Endothelial cell (in vitro differentiated cells): ENCODE results near the gene CLEC4C. TPM values are rescaled to one million over a fixed set of nuclear protein-coding genes. Genes with fewer than 3 reads are reported as not detected.
"Not testable (repeated sequence)": the region's sequence is repeated elsewhere in the genome, so short reads cannot be mapped to it uniquely, and the experiment has no call there.

Experiments
- DNase-seq: peaks from one replicate; pipeline ENCODE4 v3.0.0; 2021; ENCODE audit warnings: low spot score
- H3K27ac Mint-ChIP-seq: one replicate; pipeline ENCODE4 v1.8.0; 2021; ENCODE audit warnings: mixed read lengths, inconsistent platforms; ENCODE audit not compliant: unreplicated experiment
- H3K27me3 Mint-ChIP-seq: one replicate; pipeline ENCODE4 v1.8.0; 2021; ENCODE audit warnings: mild to moderate bottlenecking, moderate library complexity, mixed read lengths, inconsistent platforms; ENCODE audit not compliant: unreplicated experiment
- H3K36me3 Mint-ChIP-seq: one replicate; pipeline ENCODE4 v1.8.0; 2021; ENCODE audit warnings: mild to moderate bottlenecking, low read depth, mixed read lengths, inconsistent platforms; ENCODE audit not compliant: unreplicated experiment
- H3K4me1 Mint-ChIP-seq: one replicate; pipeline ENCODE4 v1.8.0; 2021; ENCODE audit warnings: mild to moderate bottlenecking, mixed read lengths, inconsistent platforms; ENCODE audit not compliant: unreplicated experiment
- H3K4me3 Mint-ChIP-seq: one replicate; pipeline ENCODE4 v1.8.0; 2021; ENCODE audit warnings: mild to moderate bottlenecking, mixed read lengths, inconsistent platforms; ENCODE audit not compliant: unreplicated experiment
- H3K9me3 Mint-ChIP-seq: one replicate; pipeline ENCODE4 v1.8.0; 2021; ENCODE audit warnings: mixed read lengths, inconsistent platforms; ENCODE audit not compliant: unreplicated experiment
- CTCF ChIP-seq: fragments of 200-600 bp; sonication (generic); IDR thresholded peaks from one replicate; pipeline ENCODE4 v1.5.0; 2021; ENCODE audit warnings: antibody characterized with exemption; ENCODE audit not compliant: unreplicated experiment
- total RNA-seq: library from RNA; stranded (reverse); fragmentation: NEBNext Ultra II Directional; extraction: Animal tissue kit (Norgen Biotek cat#: 25700); gene quantifications from one replicate; pipeline ENCODE4 v1.2.1, GENCODE V29; 2021; ENCODE audit not compliant: unreplicated experiment

Gene CLEC4C
- total RNA-seq, 1 donor from 2014 or later = not detected

GRCh38 chr12:7749442-7749841 is 2.3 kb upstream of the CLEC4C start:
- peaks cover 3% of the 10 kb centered on the region for H3K4me1 Mint-ChIP-seq

GRCh38 chr12:7748852-7749251 is 1.7 kb upstream of the CLEC4C start:
- DNase-seq = no peak
- no peak overlapping the region for H3K4me3 Mint-ChIP-seq
- no peaks in the 10 kb centered on the region for H3K9me3 Mint-ChIP-seq
- no peak overlapping the region for H3K27ac Mint-ChIP-seq
- TF ChIP-seq CTCF = no peak
- no peaks in the 10 kb centered on the region for H3K36me3 Mint-ChIP-seq
- H3K27me3 Mint-ChIP-seq = peaks cover 2% of the 10 kb centered on the region
- H3K4me1 Mint-ChIP-seq = peaks cover under 1% of the 10 kb centered on the region

More at GRCh38 chr12:7749442-7749841, 2.3 kb upstream of the CLEC4C start:
- Mint-ChIP-seq H3K27me3 (peaks cover 2% of the 10 kb centered on the region), H3K4me3 (no peak overlapping the region), H3K9me3 (no peaks in the 10 kb centered on the region), H3K27ac (no peak overlapping the region), H3K36me3 (no peaks in the 10 kb centered on the region)
- no peak for TF ChIP-seq CTCF
- no peak for DNase-seq

GRCh38 chr12:7732993-7733392 is 14.2 kb downstream of the CLEC4C start:
- Mint-ChIP-seq H3K4me1 (peaks cover 30% of the 10 kb centered on the region), H3K9me3 (no peaks in the 10 kb centered on the region), H3K27ac (no peak overlapping the region), H3K36me3 (no peaks in the 10 kb centered on the region), H3K27me3 (peaks cover 1% of the 10 kb centered on the region), H3K4me3 (no peak overlapping the region)
- no peak for DNase-seq
- TF ChIP-seq CTCF = no peak

- H3K4me1 Mint-ChIP-seq = peaks cover 23% of the 10 kb centered on the region
- no peak for TF ChIP-seq CTCF
- peaks cover 1% of the 10 kb centered on the region for H3K27me3 Mint-ChIP-seq
- peak overlapping the region; percentile 80 for H3K27ac Mint-ChIP-seq
- DNase-seq = no peak
- no peak overlapping the region for H3K4me3 Mint-ChIP-seq
- no peaks in the 10 kb centered on the region for H3K36me3 Mint-ChIP-seq
- H3K9me3 Mint-ChIP-seq = no peaks in the 10 kb centered on the region
These were observed 15.7 kb downstream of the CLEC4C start for GRCh38 chr12:7731486-7731885.

GRCh38 chr12:7730984-7731383 is 16.2 kb downstream of the CLEC4C start:
- H3K9me3 Mint-ChIP-seq, DNase-seq, H3K4me3 Mint-ChIP-seq, H3K27me3 Mint-ChIP-seq, H3K36me3 Mint-ChIP-seq: not testable (repeated sequence)
- peak overlapping the region; percentile 80 for H3K27ac Mint-ChIP-seq
- H3K4me1 Mint-ChIP-seq = peaks cover 23% of the 10 kb centered on the region

GRCh38 chr12:7729746-7730145 is 17.4 kb downstream of the CLEC4C start:
- Mint-ChIP-seq H3K4me1 (peaks cover 23% of the 10 kb centered on the region), H3K36me3 (no peaks in the 10 kb centered on the region), H3K9me3 (no peaks in the 10 kb centered on the region), H3K4me3 (no peak overlapping the region), H3K27ac (no peak overlapping the region), H3K27me3 (peaks cover 1% of the 10 kb centered on the region)
- no peak for DNase-seq
- TF ChIP-seq CTCF = no peak
